HepG2 (cell line): ENCODE measurements around the gene PSENEN. TPM values are rescaled to one million over a fixed set of nuclear protein-coding genes. Genes with fewer than 3 reads are reported as not detected.

Experiments
- ATF1 ChIP-seq: IDR thresholded peaks from 2 replicates; pipeline ENCODE4 v1.6.1; 2016; ENCODE audit warnings: mild to moderate bottlenecking, control low read depth
- CHCHD3 ChIP-seq: sonication (generic); formaldehyde crosslinking; IDR thresholded peaks from 2 replicates; pipeline ENCODE4 v1.8.0; 2022; ENCODE audit warnings: mild to moderate bottlenecking, missing genetic modification reagents, moderate library complexity
- DNMT1 ChIP-seq: sonication (generic); formaldehyde crosslinking; IDR thresholded peaks from 2 replicates; pipeline ENCODE4 v1.5.1; 2020; ENCODE audit warnings: mild to moderate bottlenecking, missing genetic modification reagents
- GABPA ChIP-seq, 2 experiments: IDR thresholded peaks; 2 replicates each; pipeline ENCODE4 v1.6.1; 2011 to 2016; ENCODE audit warnings: low read depth in 2 of 2, low read length in 1 of 2, missing biosample characterization in 1 of 2, missing genetic modification characterization in 1 of 2
- IKZF1 ChIP-seq: fragments of 450-650 bp; IDR thresholded peaks from 2 replicates; pipeline ENCODE4 v1.7.1; 2016
- RBFOX2 ChIP-seq: fragments of 200-400 bp; formaldehyde crosslinking; IDR thresholded peaks from 2 replicates; pipeline ENCODE4 v1.6.1; 2017; ENCODE audit warnings: low read depth, mild to moderate bottlenecking, low read length
- ZIK1 ChIP-seq: sonication (generic); formaldehyde crosslinking; IDR thresholded peaks from 2 replicates; pipeline ENCODE4 v1.5.0; 2020; ENCODE audit warnings: mild to moderate bottlenecking, low read depth, missing genetic modification reagents, borderline replicate concordance
- ZKSCAN1 ChIP-seq: fragments of 150-350 bp; IDR thresholded peaks from 2 replicates; pipeline ENCODE4 v1.6.1; 2014; ENCODE audit warnings: low read length
- ZNF350 ChIP-seq: sonication (generic); formaldehyde crosslinking; IDR thresholded peaks from 2 replicates; pipeline ENCODE4 v1.4.0; 2020; ENCODE audit warnings: mild to moderate bottlenecking, low read depth, missing genetic modification reagents, borderline replicate concordance
- polyA plus RNA-seq, 8 experiments: library from polyadenylated mRNA; depleted of rRNA in 3 of 8; stranded (reverse) in 7 of 8; unstranded in 1 of 8; fragments of >200 nt; fragmentation: Illumina TruSeq in 4 of 8; extraction: Trizol in 4 of 8; gene quantifications; 2 replicates each; pipeline versions ENCODE4 v1.2.1 to v1.2.3, GENCODE V29; 2011 to 2016; ENCODE audit warnings: low read depth in 4 of 8, missing spikeins in 1 of 8, mixed read lengths in 1 of 8; ENCODE audit not compliant: insufficient read depth in 1 of 8
- total RNA-seq, 5 experiments: library from RNA; depleted of rRNA; stranded (reverse); fragments of >200 nt; fragmentation: Illumina TruSeq; extraction: Trizol; gene quantifications; 2 replicates each; pipeline ENCODE4 v1.2.3, GENCODE V29; 2016; ENCODE audit warnings: low read depth in 1 of 5
- TF ChIP-seq, protein P1 (sequence below): sonication (generic); formaldehyde crosslinking; IDR thresholded peaks from 2 replicates; pipeline ENCODE4 v1.4.0; 2020; ENCODE audit warnings: missing genetic modification reagents
- TF ChIP-seq, protein P2 (sequence below): sonication (generic); formaldehyde crosslinking; IDR thresholded peaks from 2 replicates; pipeline ENCODE4 v1.4.0; 2020; ENCODE audit warnings: mild to moderate bottlenecking, missing genetic modification reagents
- TF ChIP-seq, protein P3 (sequence below): sonication (generic); formaldehyde crosslinking; IDR thresholded peaks from 2 replicates; pipeline ENCODE4 v1.4.0; 2020; ENCODE audit warnings: low read depth, mild to moderate bottlenecking, missing genetic modification reagents
- TF ChIP-seq, protein P4 (sequence below): sonication (generic); formaldehyde crosslinking; IDR thresholded peaks from 2 replicates; pipeline ENCODE4 v1.4.0; 2020; ENCODE audit warnings: mild to moderate bottlenecking, missing genetic modification reagents

Gene PSENEN
- total and polyA plus RNA-seq, 2 of the 13 experiments (the other 11 are each of a cell fraction or from before 2014, with no cell fraction given) = 16.9 to 34.2 TPM

DNA sequence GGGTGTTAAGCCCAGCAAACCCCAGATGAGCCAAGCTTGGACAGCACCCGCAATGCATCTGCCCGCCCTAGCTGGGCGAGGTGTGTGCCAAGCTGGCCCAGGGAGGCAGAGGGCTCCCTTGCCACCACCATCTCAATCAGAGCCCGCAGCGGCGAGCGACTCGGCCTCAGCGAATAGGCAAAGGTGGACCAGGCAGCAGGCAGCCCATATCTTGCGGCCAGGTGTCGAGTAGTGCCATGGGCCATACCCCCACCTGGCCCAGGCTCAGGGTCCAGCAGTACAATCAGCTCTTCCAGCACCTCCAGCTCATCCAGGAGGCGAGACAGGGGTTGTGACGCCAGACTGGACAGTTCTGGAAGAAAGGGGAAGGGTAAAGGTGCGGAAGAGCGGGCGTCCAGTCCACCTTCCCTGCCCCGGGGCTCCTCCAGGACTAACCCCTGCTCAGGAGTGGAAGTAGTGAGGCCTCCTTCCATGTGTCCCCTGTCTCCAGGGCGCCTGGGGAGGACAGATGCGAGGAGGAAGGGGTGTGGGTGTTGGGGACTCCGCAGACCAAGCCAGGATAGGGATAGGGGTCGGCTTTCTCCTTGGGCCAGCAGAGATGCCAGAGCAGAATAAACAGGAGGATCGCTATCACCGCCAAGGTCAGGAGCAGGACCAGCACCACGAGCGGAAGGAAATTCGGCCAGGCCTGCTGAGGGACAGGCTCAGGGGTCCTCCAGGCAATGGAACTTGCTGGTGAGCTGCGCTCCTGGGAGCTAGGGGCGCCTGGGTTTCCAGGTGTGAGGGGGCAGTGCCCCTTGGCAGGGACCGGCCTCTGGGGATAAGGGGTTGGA lies 6.0 kb upstream of the PSENEN start (continued):
- TF ChIP-seq, protein P1, sequence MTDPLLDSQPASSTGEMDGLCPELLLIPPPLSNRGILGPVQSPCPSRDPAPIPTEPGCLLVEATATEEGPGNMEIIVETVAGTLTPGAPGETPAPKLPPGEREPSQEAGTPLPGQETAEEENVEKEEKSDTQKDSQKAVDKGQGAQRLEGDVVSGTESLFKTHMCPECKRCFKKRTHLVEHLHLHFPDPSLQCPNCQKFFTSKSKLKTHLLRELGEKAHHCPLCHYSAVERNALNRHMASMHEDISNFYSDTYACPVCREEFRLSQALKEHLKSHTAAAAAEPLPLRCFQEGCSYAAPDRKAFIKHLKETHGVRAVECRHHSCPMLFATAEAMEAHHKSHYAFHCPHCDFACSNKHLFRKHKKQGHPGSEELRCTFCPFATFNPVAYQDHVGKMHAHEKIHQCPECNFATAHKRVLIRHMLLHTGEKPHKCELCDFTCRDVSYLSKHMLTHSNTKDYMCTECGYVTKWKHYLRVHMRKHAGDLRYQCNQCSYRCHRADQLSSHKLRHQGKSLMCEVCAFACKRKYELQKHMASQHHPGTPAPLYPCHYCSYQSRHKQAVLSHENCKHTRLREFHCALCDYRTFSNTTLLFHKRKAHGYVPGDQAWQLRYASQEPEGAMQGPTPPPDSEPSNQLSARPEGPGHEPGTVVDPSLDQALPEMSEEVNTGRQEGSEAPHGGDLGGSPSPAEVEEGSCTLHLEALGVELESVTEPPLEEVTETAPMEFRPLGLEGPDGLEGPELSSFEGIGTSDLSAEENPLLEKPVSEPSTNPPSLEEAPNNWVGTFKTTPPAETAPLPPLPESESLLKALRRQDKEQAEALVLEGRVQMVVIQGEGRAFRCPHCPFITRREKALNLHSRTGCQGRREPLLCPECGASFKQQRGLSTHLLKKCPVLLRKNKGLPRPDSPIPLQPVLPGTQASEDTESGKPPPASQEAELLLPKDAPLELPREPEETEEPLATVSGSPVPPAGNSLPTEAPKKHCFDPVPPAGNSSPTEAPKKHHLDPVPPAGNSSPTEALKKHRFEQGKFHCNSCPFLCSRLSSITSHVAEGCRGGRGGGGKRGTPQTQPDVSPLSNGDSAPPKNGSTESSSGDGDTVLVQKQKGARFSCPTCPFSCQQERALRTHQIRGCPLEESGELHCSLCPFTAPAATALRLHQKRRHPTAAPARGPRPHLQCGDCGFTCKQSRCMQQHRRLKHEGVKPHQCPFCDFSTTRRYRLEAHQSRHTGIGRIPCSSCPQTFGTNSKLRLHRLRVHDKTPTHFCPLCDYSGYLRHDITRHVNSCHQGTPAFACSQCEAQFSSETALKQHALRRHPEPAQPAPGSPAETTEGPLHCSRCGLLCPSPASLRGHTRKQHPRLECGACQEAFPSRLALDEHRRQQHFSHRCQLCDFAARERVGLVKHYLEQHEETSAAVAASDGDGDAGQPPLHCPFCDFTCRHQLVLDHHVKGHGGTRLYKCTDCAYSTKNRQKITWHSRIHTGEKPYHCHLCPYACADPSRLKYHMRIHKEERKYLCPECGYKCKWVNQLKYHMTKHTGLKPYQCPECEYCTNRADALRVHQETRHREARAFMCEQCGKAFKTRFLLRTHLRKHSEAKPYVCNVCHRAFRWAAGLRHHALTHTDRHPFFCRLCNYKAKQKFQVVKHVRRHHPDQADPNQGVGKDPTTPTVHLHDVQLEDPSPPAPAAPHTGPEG = no peak
- no peak for TF ChIP-seq CHCHD3 (CRISPR knock-in tag)
- TF ChIP-seq DNMT1 = no peak
- TF ChIP-seq ATF1 (CRISPR knock-in tag) = no peak
- TF ChIP-seq ZKSCAN1 = no peak
- peak; percentile 58; the same call in 1 of the 2 replicates for TF ChIP-seq RBFOX2
- TF ChIP-seq, protein P2, sequence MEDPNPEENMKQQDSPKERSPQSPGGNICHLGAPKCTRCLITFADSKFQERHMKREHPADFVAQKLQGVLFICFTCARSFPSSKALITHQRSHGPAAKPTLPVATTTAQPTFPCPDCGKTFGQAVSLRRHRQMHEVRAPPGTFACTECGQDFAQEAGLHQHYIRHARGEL (CRISPR knock-in tag) = no peak
- TF ChIP-seq IKZF1 = no peak
- TF ChIP-seq, protein P3, sequence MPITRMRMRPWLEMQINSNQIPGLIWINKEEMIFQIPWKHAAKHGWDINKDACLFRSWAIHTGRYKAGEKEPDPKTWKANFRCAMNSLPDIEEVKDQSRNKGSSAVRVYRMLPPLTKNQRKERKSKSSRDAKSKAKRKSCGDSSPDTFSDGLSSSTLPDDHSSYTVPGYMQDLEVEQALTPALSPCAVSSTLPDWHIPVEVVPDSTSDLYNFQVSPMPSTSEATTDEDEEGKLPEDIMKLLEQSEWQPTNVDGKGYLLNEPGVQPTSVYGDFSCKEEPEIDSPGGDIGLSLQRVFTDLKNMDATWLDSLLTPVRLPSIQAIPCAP (CRISPR knock-in tag) = no peak
- 0 out of 2 replicates have a peak, but pooled peaks have one; percentile 11 for TF ChIP-seq ZNF350 (CRISPR knock-in tag)
- TF ChIP-seq, protein P4, sequence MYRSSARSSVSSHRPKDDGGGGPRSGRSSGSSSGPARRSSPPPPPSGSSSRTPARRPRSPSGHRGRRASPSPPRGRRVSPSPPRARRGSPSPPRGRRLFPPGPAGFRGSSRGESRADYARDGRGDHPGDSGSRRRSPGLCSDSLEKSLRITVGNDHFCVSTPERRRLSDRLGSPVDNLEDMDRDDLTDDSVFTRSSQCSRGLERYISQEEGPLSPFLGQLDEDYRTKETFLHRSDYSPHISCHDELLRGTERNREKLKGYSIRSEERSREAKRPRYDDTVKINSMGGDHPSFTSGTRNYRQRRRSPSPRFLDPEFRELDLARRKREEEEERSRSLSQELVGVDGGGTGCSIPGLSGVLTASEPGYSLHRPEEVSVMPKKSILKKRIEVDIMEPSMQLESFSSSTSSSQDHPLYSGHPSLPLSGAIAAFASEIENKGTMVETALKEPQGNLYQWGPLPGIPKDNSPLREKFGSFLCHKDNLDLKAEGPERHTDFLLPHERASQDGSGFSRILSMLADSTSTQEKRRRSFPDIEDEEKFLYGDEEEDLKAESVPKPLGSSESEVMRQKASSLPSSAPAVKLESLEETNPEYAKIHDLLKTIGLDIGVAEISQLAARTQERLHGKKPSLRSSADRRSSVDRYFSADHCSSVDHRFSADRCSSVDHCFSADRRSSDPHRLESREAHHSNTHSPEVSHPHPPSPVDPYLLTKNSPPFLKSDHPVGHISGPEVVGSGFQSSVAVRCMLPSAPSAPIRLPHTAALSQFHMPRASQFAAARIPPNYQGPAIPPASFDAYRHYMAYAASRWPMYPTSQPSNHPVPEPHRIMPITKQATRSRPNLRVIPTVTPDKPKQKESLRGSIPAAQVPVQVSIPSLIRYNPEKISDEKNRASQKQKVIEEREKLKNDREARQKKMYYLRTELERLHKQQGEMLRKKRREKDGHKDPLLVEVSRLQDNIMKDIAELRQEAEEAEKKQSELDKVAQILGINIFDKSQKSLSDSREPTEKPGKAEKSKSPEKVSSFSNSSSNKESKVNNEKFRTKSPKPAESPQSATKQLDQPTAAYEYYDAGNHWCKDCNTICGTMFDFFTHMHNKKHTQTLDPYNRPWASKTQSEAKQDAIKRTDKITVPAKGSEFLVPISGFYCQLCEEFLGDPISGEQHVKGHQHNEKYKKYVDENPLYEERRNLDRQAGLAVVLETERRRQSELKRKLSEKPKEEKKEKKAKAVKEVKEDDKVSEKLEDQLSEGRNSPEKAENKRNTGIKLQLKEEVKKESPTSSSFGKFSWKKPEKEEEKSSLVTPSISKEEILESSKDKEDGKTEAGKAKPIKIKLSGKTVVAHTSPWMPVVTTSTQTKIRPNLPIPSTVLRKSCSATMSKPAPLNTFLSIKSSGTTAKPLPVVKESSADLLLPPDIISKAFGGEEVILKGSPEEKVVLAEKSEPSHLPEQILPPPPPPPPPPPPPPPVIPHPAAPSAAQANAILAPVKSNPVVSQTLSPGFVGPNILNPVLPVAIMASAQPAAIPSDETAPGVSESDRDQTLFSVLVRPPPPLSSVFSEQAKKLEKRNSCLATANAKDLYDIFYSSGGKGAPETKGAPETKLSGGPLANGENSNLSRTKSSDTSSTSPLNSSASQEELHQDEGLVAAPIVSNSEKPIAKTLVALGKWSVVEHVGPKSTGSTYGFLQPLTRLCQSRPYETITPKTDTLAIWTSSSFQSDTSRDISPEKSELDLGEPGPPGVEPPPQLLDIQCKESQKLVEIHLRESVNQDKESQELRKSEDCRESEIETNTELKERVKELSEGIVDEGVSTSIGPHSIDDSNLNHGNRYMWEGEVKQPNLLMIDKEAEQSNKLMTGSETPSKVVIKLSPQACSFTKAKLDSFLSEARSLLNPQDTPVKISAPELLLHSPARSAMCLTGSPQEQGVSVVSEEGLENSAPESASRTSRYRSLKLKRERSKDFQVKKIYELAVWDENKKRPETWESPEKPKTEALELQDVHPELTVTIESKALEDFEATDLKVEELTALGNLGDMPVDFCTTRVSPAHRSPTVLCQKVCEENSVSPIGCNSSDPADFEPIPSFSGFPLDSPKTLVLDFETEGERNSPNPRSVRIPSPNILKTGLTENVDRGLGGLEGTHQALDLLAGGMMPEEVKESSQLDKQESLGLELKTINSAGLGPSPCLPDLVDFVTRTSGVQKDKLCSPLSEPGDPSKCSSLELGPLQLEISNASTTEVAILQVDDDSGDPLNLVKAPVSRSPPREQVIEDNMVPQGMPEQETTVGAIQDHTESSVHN (CRISPR knock-in tag) = no peak
- no peak for TF ChIP-seq ZIK1 (CRISPR knock-in tag)
- no peak for TF ChIP-seq GABPA (IDR thresholded peaks at IDR 0.05; ENCODE audit: low read depth, low read length)
- no peak for TF ChIP-seq GABPA (CRISPR knock-in tag; IDR thresholded peaks at IDR 0.05; ENCODE audit: low read depth)
